GM19452 (cell line): ENCODE measurements around the gene INTS3.
"Not testable (repeated sequence)": the region's sequence is repeated elsewhere in the genome, so short reads cannot be mapped to it uniquely, and the experiment has no call there.

Experiments
- ATAC-seq: cut with Tn5 transposase; IDR thresholded peaks from one replicate; pipeline ENCODE4 v1.9.1; 2021; ENCODE audit not compliant: unreplicated experiment

The INTS3 gene

DNA sequence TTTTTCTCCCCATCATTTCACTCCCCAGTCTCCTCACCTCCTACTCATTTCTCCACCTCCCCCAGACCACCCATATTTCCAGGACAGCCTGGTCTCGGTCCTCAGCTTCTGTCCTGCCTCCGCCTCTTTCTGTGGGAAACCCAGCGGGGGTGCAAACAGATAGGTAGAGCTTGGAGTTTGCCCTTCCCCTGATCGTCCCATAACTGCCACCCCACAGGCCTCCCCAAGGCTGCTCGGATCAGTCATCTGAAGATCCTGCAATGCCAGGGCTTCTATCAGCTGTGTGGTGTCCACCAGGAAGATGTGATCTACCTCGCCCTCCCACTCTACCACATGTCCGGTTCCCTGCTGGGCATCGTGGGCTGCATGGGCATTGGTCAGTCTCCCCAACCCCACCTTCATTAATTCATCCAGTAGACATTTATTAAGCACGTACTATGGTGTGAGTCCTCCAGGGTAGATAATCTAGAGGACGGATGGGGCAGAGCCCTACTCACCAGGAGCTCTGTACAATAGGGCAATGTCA is 49.1 kb downstream of the INTS3 start:
- no peak for ATAC-seq

DNA sequence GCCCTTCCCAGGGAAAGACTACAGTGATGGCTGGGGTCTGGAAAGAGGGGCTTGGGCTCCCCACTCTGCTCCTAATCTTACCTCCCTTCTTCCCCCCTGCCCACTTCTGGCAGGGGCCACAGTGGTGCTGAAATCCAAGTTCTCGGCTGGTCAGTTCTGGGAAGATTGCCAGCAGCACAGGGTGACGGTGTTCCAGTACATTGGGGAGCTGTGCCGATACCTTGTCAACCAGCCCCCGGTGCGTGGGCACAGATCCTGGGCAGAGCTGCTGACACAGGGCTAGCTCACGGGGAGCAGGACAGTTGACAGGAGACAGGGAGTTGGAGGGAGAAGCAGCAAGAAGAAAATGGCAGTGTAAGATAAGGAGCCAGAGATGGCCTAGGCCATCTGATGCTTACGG is 49.8 kb downstream of the INTS3 start:
- ATAC-seq = no peak

DNA sequence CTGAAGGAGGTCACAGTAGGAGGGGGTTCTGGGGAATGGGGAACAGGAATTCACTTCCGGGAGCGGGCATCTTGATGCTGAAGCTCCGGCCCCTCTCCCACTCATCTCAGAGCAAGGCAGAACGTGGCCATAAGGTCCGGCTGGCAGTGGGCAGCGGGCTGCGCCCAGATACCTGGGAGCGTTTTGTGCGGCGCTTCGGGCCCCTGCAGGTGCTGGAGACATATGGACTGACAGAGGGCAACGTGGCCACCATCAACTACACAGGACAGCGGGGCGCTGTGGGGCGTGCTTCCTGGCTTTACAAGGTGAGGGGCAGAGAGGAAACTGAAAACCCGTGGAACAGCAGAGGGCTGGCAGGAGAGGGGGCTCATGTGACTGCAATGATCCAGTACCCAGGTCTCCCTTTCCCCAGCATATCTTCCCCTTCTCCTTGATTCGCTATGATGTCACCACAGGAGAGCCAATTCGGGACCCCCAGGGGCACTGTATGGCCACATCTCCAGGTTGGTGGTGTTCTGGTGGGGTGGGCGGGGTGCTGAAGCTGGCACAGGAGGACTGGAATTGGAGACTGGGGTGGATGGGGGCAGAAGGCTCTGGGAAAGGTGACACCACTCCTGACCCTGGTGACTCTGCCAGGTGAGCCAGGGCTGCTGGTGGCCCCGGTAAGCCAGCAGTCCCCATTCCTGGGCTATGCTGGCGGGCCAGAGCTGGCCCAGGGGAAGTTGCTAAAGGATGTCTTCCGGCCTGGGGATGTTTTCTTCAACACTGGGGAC is 50.4 kb downstream of the INTS3 start:
- ATAC-seq = no peak

GRCh38 chr1:153778824-153779519 is 51.1 kb downstream of the INTS3 start:
- ATAC-seq = no peak

DNA sequence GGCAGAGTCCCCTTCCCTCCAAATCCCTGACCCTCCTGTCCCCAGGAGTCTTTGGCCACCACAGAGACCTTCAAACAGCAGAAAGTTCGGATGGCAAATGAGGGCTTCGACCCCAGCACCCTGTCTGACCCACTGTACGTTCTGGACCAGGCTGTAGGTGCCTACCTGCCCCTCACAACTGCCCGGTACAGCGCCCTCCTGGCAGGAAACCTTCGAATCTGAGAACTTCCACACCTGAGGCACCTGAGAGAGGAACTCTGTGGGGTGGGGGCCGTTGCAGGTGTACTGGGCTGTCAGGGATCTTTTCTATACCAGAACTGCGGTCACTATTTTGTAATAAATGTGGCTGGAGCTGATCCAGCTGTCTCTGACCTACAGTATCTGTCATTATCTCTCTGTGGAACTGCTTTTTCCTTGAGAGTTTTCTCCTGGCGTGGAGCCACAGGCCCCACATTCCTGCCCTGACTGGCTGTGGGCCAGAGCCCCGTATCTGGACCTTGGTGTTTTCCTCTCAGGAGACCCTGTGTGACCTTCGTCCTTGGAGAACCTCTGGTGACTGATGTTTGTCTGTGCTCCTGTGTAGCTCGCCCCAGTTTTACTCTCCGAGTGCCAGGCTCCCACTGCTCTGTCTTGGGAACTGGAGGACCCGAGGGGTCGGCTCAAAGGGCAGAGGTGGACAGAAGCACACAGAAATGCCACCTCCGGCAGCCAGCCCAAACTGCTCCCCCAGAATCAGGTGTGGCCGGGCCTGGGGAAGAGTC is 52.1 kb downstream of the INTS3 start:
- no peak for ATAC-seq

GRCh38 chr1:153780551-153780950 is 52.7 kb downstream of the INTS3 start:
- ATAC-seq = no peak

- not testable (repeated sequence) for ATAC-seq
Measured at GRCh38 chr1:153782648-153783047, 54.8 kb downstream of the INTS3 start.

GRCh38 chr1:153783233-153784190 is 55.7 kb downstream of the INTS3 start:
- ATAC-seq = peak; percentile 85

GRCh38 chr1:153786038-153786790 is 58.4 kb downstream of the INTS3 start:
- no peak for ATAC-seq

DNA sequence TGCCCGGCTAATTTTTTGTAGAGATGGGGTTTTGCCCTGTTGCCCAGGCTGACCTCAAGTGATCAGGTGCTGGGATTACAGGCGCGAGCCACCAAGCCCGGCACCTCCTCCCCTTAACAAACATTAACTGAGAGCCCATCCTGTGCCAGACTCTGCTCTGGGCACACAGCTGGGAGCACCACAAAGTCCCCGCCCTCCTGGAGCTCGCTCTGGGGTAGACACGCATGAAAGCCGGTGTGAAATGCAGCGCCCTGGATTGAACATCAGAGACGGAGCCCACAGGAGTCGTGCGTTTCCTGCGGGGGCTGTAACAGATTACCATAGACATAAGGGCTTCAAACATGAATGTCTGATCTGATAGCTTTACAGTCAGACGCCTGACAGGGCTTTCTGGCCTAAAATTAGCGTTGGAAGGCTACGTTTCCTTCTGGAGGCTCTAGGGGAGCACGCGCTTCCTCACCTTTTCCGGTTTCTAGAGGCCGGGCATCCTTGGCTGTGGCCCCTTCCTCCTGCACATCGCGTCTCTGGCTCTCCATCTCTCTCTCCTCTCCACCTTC is 61.7 kb downstream of the INTS3 start:
- no peak for ATAC-seq

GRCh38 chr1:153790313-153790965 is 62.6 kb downstream of the INTS3 start:
- ATAC-seq = peak; percentile 10

- ATAC-seq = peak; percentile 84
Measured at GRCh38 chr1:153790966-153791647, 63.3 kb downstream of the INTS3 start.

DNA sequence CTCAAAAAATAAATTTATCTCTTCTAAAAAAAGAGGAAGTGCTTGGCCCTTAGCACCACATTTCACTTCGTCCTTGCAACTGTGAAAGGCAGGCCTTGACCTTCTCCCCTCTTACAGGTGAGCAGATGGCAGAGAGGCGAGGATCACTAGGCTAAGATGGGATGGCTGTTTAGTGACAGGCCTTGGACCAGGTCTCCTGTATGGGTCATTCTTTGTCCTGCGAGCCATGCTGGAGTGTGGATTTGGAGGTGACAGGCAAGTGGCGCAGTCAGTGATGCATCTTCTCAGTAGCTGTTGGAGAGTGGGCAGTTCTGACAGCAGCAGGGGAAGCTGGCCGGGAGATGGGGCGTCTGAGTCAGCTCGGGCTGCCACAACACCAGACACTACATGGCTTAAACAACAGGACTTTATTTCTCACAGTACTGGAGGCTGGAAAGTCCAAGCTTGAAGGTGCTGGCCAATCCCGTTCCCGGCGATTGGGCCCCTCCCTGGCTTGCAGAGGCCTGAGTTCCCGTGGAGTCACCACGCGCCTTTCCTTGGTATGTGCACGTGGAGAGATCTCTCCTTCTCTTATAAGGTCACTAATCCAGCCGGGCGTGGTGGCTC is 63.9 kb downstream of the INTS3 start:
- no peak for ATAC-seq

DNA sequence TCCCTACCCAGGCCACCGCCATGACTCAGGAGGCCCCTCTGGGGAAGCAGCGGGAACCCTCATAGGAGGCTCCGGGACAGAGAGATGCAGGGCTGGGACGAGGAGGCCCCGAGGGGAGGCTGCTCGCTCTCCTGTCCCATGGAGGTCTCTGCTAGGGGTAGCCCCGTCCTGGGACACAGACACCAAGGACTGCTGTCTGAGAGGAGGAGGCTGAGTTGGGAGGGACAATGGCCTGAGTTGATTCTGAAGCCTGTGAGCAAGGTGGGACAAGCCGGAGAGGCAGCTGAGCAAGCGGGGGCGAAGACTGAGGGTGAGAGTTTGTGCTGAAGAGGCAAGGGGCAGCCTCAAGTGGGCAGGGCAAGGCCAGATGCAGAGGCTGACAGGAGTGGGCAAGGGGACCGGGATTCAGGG is 64.8 kb downstream of the INTS3 start:
- no peak for ATAC-seq

DNA sequence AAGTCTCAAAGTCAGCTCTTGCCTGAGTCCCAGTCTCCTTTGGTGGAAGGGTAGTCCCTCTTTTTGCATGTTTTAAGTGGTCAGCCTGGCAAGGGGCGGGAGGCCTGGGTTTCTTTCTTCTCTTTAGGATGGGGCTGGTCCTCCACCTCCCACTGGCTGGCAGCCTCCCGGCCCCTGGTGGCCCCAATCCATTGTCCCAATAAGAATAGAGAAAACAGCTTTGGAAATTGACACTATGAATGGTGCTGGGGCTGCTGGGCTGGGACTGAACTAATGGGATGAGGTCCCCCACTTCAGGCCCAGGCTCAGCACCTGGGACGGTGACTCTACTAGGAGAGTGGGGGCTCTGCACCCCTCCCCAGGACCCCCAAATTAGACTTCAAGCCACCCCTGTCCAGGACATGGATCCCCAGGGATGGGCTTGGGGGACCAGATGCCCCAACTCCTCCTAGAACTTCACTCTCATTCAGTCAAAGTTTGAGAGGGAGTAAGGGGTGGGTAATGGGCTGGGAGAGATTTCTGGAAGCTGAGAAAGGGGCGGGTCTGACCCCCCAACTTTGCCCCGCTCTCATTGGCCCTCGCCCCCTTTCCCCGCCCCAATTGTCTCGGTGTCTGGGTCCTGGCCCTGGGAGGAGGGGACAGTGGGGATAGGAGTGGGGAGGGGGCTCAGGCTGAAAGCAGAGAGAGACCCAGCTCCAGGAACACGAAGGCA is 65.6 kb downstream of the INTS3 start:
- no peak for ATAC-seq

DNA sequence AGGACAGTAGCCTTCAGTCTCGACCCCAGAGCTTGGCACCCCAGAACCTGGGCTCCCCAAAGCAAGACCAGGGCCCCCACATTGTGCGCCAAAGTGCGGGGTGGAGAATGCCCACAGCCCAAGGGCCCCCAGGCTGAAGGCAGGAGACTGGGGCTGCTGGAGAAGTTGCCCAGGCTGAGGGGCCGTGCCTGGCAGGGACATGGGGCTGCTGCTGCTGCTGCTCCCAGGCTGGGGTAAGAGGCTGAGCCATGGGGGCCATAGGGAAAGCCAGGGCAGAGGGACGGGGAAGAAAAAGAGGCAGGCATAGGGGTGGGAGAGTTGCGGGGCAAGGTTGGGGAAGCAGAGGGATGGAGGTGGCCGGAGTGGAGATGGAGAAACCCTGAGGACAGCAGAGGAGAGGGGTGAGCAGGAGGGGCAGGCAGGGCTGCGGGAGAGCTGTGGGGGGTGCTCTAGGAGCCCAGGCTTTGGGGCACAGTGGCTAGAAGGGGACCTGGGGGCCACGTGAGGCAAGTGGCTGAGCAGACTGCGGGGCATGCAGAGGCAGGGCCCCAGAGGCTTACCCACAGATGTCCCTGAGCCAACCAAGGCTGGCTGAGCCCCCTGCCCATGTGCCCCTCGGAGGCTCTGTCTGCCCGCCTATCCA is 66.2 kb downstream of the INTS3 start:
- no peak for ATAC-seq
